Activated T-helper 1 cell treated with Interleukin-2 at 50 U/mL for 16 hours (primary cell): Measurements from ENCODE around the gene ENKD1.

Source experiments
- DNase-seq: peaks from one replicate; pipeline ENCODE4 v3.0.0-alpha.2; 2020; ENCODE audit warnings: low read depth

ENKD1 gene

GRCh38 chr16:67650023-67650422 lies 16.5 kb downstream of the ENKD1 start:
- no peak for DNase-seq

GRCh38 chr16:67649494-67649931 lies 17.0 kb downstream of the ENKD1 start:
- DNase-seq: no peak

- DNase-seq: no peak
Measured at GRCh38 chr16:67648764-67649407, 17.7 kb downstream of the ENKD1 start.

- DNase-seq: no peak
Measured at GRCh38 chr16:67648088-67648763, 18.3 kb downstream of the ENKD1 start.

GRCh38 chr16:67647681-67648080 lies 18.9 kb downstream of the ENKD1 start:
- no peak for DNase-seq

GRCh38 chr16:67647111-67647651 lies 19.4 kb downstream of the ENKD1 start:
- DNase-seq: no peak

DNA sequence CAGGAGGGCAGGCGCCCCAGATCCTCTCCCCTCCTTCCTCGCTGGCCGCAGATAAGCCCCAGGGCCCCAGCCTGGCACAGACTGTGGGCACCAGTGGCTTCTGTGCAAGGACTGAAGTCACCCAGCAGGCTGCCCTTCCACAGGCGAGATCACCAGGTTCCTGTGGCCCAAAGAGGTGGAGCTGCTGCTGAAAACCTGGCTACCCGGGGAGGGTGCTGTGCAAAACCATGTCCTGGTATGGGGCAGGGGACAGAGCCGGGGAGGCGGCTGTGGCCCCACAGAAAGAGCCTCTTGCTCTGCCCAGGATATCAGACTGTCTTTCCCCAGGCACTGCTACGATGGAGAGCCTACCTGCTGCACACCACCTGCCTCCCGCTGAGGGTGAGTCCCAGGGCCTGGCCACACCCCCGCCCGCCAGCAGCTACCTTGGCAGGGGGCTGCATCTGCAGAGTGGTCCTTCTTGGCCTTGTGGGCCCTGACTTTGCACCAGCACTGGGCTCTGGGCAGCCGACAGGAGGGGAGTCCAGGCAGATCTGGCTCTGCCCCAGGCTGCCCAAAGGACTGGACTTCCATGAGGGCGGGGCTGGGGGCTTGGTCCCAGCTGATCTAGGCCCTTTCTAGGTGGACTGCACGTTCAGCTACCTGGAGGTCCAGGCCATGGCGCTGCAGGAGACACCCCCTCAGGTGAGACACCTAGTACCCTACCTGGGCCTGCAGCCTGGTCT lies 21.0 kb downstream of the ENKD1 start:
- DNase-seq: no peak

DNA sequence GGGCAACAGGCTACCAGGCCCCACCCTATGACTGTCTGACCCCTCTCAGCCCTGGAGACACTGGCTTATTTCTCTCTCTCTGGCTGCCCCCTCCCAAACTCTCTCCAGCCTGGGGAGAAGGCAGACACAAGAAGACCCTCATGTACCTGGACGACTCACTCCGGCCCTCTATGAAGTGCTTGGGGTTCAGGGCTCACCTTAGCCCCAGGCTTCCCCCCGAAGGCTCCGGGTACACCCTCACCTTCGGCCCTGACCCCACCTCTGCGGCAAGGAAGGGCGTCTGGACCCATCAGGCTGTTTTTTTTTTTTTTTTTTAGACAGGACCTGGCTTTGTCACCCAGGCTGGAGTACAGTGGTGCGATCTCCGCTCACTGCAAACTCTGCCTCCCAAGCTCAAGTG lies 22.5 kb downstream of the ENKD1 start:
- DNase-seq: no peak

DNA sequence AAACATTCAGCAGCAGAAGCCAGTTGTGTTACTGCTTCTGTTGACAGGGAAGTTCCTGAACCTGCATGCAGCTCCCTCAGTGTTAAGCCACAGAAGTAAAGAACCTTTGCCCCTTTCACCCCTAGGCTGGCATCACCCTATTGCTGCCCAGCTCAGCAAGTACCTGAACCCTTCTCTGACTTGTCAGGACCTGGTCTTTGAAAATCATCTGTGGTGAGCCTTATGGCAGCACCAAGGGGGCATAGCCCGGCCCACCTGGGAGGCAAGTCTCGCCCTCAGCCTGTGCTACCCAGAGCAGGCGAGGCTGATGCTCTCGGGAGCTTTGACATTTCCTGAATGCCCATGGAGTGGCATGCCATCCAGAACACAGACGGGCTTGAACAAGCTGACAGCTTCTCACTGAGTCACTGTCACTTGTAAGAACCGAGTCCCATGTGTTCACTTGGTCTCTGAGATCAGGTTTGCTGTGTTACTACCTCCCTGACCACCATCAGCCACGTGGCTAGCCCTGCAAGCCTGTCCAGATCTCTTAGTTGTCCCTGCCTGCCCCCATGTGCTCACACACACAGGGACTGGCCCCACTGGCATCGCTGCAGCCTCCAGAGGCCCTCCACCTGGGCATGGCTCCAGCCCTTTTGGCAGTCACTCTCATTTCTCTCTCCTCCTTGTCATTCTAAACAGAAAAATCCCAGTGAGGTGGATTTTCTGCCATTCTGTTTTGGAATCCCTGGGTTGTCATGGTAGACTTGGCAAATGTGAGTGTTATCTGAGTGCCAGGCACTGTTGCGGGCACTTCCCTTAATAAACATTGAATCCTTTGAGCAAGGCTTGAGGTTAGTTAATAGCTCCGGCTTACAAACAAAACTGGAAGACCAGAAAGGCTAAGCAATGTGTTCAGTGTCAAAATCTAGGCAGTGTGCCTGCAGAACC lies 24.5 kb downstream of the ENKD1 start:
- no peak for DNase-seq

DNA sequence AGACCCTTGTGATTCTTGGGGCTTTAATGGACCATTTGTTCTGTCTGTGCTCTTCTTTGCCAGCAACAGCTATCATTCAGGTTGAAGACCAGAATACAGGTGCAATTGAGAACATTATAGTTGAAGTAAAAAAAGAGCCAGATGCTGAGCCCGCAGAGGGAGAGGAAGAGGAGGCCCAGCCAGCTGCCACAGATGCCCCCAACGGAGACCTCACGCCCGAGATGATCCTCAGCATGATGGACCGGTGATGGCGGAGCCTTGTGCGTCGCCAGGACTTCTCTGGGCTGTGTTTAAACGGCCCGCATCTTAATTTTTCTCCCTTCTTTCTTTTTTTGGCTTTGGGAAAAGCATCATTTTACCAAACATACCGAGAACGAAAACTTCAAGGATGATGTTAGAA lies 28.9 kb downstream of the ENKD1 start:
- DNase-seq: no peak

DNA sequence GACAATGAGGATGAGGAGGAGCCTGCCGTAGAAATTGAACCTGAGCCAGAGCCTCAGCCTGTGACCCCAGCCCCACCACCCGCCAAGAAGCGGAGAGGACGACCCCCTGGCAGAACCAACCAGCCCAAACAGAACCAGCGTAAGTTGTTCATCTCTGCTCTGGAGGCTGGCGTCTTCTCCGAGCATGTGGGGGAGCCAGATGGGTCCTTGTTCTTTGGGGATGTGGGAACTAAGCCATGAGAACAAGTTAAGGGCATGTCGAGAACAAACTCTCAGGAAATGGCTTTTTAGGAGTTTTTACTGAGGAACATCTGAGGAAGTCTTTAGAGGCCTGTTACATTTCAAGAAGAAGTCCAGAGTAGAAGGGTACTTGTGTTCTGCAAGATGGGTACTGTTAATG lies 29.8 kb downstream of the ENKD1 start:
- no peak for DNase-seq

- no peak for DNase-seq
Measured at GRCh38 chr16:67632415-67633172, 34.0 kb downstream of the ENKD1 start.

DNA sequence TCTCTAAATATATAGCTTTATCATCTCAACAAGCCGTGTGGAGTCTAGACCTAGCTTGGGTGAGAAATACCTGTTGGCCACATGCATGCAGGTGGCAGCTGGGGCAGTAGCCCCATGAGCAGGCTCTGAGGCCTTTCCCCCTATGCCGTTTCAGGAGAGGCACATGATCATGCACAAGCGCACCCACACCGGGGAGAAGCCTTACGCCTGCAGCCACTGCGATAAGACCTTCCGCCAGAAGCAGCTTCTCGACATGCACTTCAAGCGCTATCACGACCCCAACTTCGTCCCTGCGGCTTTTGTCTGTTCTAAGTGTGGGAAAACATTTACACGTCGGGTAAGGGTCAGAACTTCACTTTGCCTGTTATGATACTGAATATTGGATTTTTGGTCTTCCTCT lies 38.3 kb downstream of the ENKD1 start:
- no peak for DNase-seq

GRCh38 chr16:67613808-67614207 lies 52.7 kb downstream of the ENKD1 start:
- DNase-seq: no peak
